Nephron (organoid): ENCODE results near the gene TRPV3.
"Not testable (repeated sequence)": the region's sequence is repeated elsewhere in the genome, so short reads cannot be mapped to it uniquely, and the experiment has no call there.

ENCODE experiments used
- H3K27ac Mint-ChIP-seq, 3 experiments: 2 replicates each; pipeline ENCODE4 v1.8.0; 2020; ENCODE audit warnings: mixed read lengths in 3 of 3, mild to moderate bottlenecking in 2 of 3, moderate library complexity in 1 of 3
- H3K27me3 Mint-ChIP-seq: 2 replicates; pipeline ENCODE4 v1.8.0; 2021; ENCODE audit warnings: low read depth, mild to moderate bottlenecking, moderate library complexity, mixed read lengths
- H3K36me3 Mint-ChIP-seq: 2 replicates; pipeline ENCODE4 v1.8.0; 2020; ENCODE audit warnings: low read depth, mixed read lengths
- H3K4me1 Mint-ChIP-seq: 2 replicates; pipeline ENCODE4 v1.8.0; 2020; ENCODE audit warnings: mixed read lengths
- H3K4me3 Mint-ChIP-seq, 3 experiments: 2 replicates each; pipeline ENCODE4 v1.8.0; 2020; ENCODE audit warnings: mild to moderate bottlenecking in 3 of 3, mixed read lengths in 3 of 3, moderate library complexity in 2 of 3
- H3K9me3 Mint-ChIP-seq: 2 replicates; pipeline ENCODE4 v1.8.0; 2020; ENCODE audit warnings: mixed read lengths
- CTCF ChIP-seq, 3 experiments: fragments of 200-600 bp; sonication (generic); IDR thresholded peaks; one replicate each; pipeline ENCODE4 v1.5.0; 2021; ENCODE audit warnings: antibody characterized with exemption in 3 of 3; ENCODE audit not compliant: unreplicated experiment in 3 of 3

The TRPV3 gene

GRCh38 chr17:3582915-3583314 lies 25.3 kb upstream of the TRPV3 start:
- no peak for TF ChIP-seq CTCF (IDR thresholded peaks at IDR 0.05; ENCODE audit: unreplicated experiment in 3 of 3)
- Mint-ChIP-seq H3K27ac (no peak overlapping the region), H3K4me1 (no peaks in the 10 kb centered on the region), H3K4me3 (no peak overlapping the region), H3K9me3 (no peaks in the 10 kb centered on the region), H3K27me3 (no peaks in the 10 kb centered on the region), H3K36me3 (peaks cover 29% of the 10 kb centered on the region)

GRCh38 chr17:3578667-3579066 lies 21.1 kb upstream of the TRPV3 start:
- H3K4me3 Mint-ChIP-seq = not testable (repeated sequence)
- H3K36me3 Mint-ChIP-seq = peaks cover 37% of the 10 kb centered on the region

GRCh38 chr17:3576970-3577369 lies 19.4 kb upstream of the TRPV3 start:
- Mint-ChIP-seq H3K27me3 (no peaks in the 10 kb centered on the region), H3K9me3 (no peaks in the 10 kb centered on the region), H3K27ac (no peak overlapping the region), H3K36me3 (peaks cover 31% of the 10 kb centered on the region), H3K4me3 (no peak overlapping the region), H3K4me1 (no peaks in the 10 kb centered on the region)
- no peak for TF ChIP-seq CTCF (IDR thresholded peaks at IDR 0.05; ENCODE audit: unreplicated experiment in 3 of 3)

More at GRCh38 chr17:3578667-3579066, 21.1 kb upstream of the TRPV3 start:
- H3K27me3 Mint-ChIP-seq, H3K9me3 Mint-ChIP-seq, H3K4me1 Mint-ChIP-seq, H3K27ac Mint-ChIP-seq: not testable (repeated sequence)

GRCh38 chr17:3575511-3575910 lies 17.9 kb upstream of the TRPV3 start:
- Mint-ChIP-seq H3K4me3 (no peak overlapping the region), H3K4me1 (no peaks in the 10 kb centered on the region), H3K9me3 (no peaks in the 10 kb centered on the region), H3K36me3 (peaks cover 28% of the 10 kb centered on the region), H3K27ac (no peak overlapping the region), H3K27me3 (no peaks in the 10 kb centered on the region)
- no peak for TF ChIP-seq CTCF (IDR thresholded peaks at IDR 0.05; ENCODE audit: unreplicated experiment in 3 of 3)

GRCh38 chr17:3574231-3574630 lies 16.6 kb upstream of the TRPV3 start:
- H3K27me3 Mint-ChIP-seq = no peaks in the 10 kb centered on the region
- no peaks in the 10 kb centered on the region for H3K9me3 Mint-ChIP-seq
- H3K36me3 Mint-ChIP-seq = peaks cover 27% of the 10 kb centered on the region
- no peak overlapping the region for H3K27ac Mint-ChIP-seq
- no peaks in the 10 kb centered on the region for H3K4me1 Mint-ChIP-seq
- TF ChIP-seq CTCF (IDR thresholded peaks at IDR 0.05; ENCODE audit: unreplicated experiment in 3 of 3) = no peak
- H3K4me3 Mint-ChIP-seq = no peak overlapping the region

GRCh38 chr17:3573246-3574100 lies 15.9 kb upstream of the TRPV3 start:
- H3K9me3 Mint-ChIP-seq = no peaks in the 10 kb centered on the region
- H3K27ac Mint-ChIP-seq = no peak overlapping the region
- peaks cover 28% of the 10 kb centered on the region for H3K36me3 Mint-ChIP-seq
- H3K4me3 Mint-ChIP-seq = no peak overlapping the region
- H3K27me3 Mint-ChIP-seq = no peaks in the 10 kb centered on the region
- no peaks in the 10 kb centered on the region for H3K4me1 Mint-ChIP-seq
- no peak for TF ChIP-seq CTCF (IDR thresholded peaks at IDR 0.05; ENCODE audit: unreplicated experiment in 3 of 3)
